Measurements from ENCODE around the gene ASTN2.
"Not testable (repeated sequence)": the region's sequence is repeated elsewhere in the genome, so short reads cannot be mapped to it uniquely, and the experiment has no call there.

Gene ASTN2

GRCh38 chr9:116860509-116861120 is 554.2 kb downstream of the ASTN2 start:
- H3K27ac Mint-ChIP-seq, result no peak overlapping the region
- H3K4me1 Mint-ChIP-seq (ENCODE audit: low read depth in 2 of 2), result no peaks in the 10 kb centered on the region
- H3K36me3 Mint-ChIP-seq (ENCODE audit: insufficient read depth), result no peaks in the 10 kb centered on the region

GRCh38 chr9:116859763-116860162 is 555.1 kb downstream of the ASTN2 start:
- Mint-ChIP-seq H3K27me3 (peaks cover 0 to 11% of the 10 kb centered on the region in 2 donors), H3K9me3 (no peaks in the 10 kb centered on the region), H3K36me3 (ENCODE audit: insufficient read depth) (no peaks in the 10 kb centered on the region), H3K27ac (no peak overlapping the region), H3K4me3 (no peak overlapping the region), H3K4me1 (ENCODE audit: low read depth in 2 of 2) (no peaks in the 10 kb centered on the region)
- no peak for DNase-seq
- no peak for ATAC-seq (replicated peaks)

More at GRCh38 chr9:116860509-116861120, 554.2 kb downstream of the ASTN2 start:
- ATAC-seq (replicated peaks), result no peak
- Mint-ChIP-seq H3K27me3 (peaks cover 0 to 11% of the 10 kb centered on the region in 2 donors), H3K9me3 (no peaks in the 10 kb centered on the region), H3K4me3 (no peak overlapping the region)
- peak in 1 of 3 experiments; percentile 1 for DNase-seq

- Mint-ChIP-seq H3K4me1 (ENCODE audit: low read depth in 2 of 2) (no peaks in the 10 kb centered on the region), H3K4me3 (no peak overlapping the region), H3K27ac (no peak overlapping the region), H3K27me3 (peaks cover 0 to 9% of the 10 kb centered on the region in 2 donors), H3K9me3 (no peaks in the 10 kb centered on the region), H3K36me3 (ENCODE audit: insufficient read depth) (no peaks in the 10 kb centered on the region)
- DNase-seq (no peak), ATAC-seq (replicated peaks) (no peak)
These were observed 557.5 kb downstream of the ASTN2 start for GRCh38 chr9:116857321-116857720.

GRCh38 chr9:116855881-116856662 is 558.8 kb downstream of the ASTN2 start:
- peaks cover 0 to 5% of the 10 kb centered on the region in 2 donors for H3K27me3 Mint-ChIP-seq
- H3K36me3 Mint-ChIP-seq (ENCODE audit: insufficient read depth), result no peaks in the 10 kb centered on the region
- H3K4me3 Mint-ChIP-seq, result no peak overlapping the region
- no peaks in the 10 kb centered on the region for H3K9me3 Mint-ChIP-seq
- H3K27ac Mint-ChIP-seq, result no peak overlapping the region
- no peak for DNase-seq
- no peak for ATAC-seq (replicated peaks)
- H3K4me1 Mint-ChIP-seq (ENCODE audit: low read depth in 2 of 2), result no peaks in the 10 kb centered on the region

- H3K27me3 Mint-ChIP-seq, result no peaks in the 10 kb centered on the region
- DNase-seq (no peak), ATAC-seq (replicated peaks) (no peak)
- no peak overlapping the region for H3K27ac Mint-ChIP-seq
- no peaks in the 10 kb centered on the region for H3K4me1 Mint-ChIP-seq (ENCODE audit: low read depth in 2 of 2)
- no peaks in the 10 kb centered on the region for H3K36me3 Mint-ChIP-seq (ENCODE audit: insufficient read depth)
- no peaks in the 10 kb centered on the region for H3K9me3 Mint-ChIP-seq
- H3K4me3 Mint-ChIP-seq, result no peak overlapping the region
These were observed 565.1 kb downstream of the ASTN2 start for GRCh38 chr9:116849721-116850120.

- no peak for DNase-seq
- Mint-ChIP-seq H3K36me3 (ENCODE audit: insufficient read depth) (no peaks in the 10 kb centered on the region), H3K27me3 (no peaks in the 10 kb centered on the region), H3K4me1 (ENCODE audit: low read depth in 2 of 2) (no peaks in the 10 kb centered on the region), H3K27ac (no peak overlapping the region), H3K4me3 (no peak overlapping the region), H3K9me3 (peaks cover 0 to 2% of the 10 kb centered on the region in 2 donors)
- no peak for ATAC-seq (replicated peaks)
These were observed 570.2 kb downstream of the ASTN2 start for GRCh38 chr9:116844621-116845020.

- Mint-ChIP-seq H3K27me3 (no peaks in the 10 kb centered on the region), H3K4me3 (no peak overlapping the region), H3K4me1 (ENCODE audit: low read depth in 2 of 2) (no peaks in the 10 kb centered on the region), H3K27ac (no peak overlapping the region), H3K9me3 (peaks cover 0 to 2% of the 10 kb centered on the region in 2 donors), H3K36me3 (ENCODE audit: insufficient read depth) (no peaks in the 10 kb centered on the region)
- ATAC-seq (replicated peaks) (no peak), DNase-seq (no peak)
These were observed 570.8 kb downstream of the ASTN2 start for GRCh38 chr9:116843863-116844620.

- Mint-ChIP-seq H3K27ac (no peak overlapping the region), H3K4me3 (no peak overlapping the region), H3K9me3 (peaks cover 0 to 2% of the 10 kb centered on the region in 2 donors), H3K4me1 (ENCODE audit: low read depth in 2 of 2) (no peaks in the 10 kb centered on the region), H3K36me3 (ENCODE audit: insufficient read depth) (no peaks in the 10 kb centered on the region), H3K27me3 (no peaks in the 10 kb centered on the region)
- no peak for ATAC-seq (replicated peaks)
- DNase-seq, result no peak
These were observed 572.2 kb downstream of the ASTN2 start for GRCh38 chr9:116842658-116843057.

- not testable (repeated sequence) for DNase-seq; H3K4me1 Mint-ChIP-seq (ENCODE audit: low read depth in 2 of 2); H3K4me3 Mint-ChIP-seq; H3K9me3 Mint-ChIP-seq; H3K27ac Mint-ChIP-seq; H3K36me3 Mint-ChIP-seq (ENCODE audit: insufficient read depth); ATAC-seq (replicated peaks)
- H3K27me3 Mint-ChIP-seq, result peaks cover under 1 to 19% of the 10 kb centered on the region in 2 donors
These were observed 576.4 kb downstream of the ASTN2 start for GRCh38 chr9:116838468-116838867.

GRCh38 chr9:116837018-116837989 is 577.6 kb downstream of the ASTN2 start:
- Mint-ChIP-seq H3K27ac (no peak overlapping the region), H3K27me3 (peaks cover 5 to 19% of the 10 kb centered on the region in 2 donors), H3K36me3 (ENCODE audit: insufficient read depth) (no peaks in the 10 kb centered on the region), H3K4me3 (no peak overlapping the region), H3K4me1 (ENCODE audit: low read depth in 2 of 2) (no peaks in the 10 kb centered on the region), H3K9me3 (peaks cover 0 to 1% of the 10 kb centered on the region in 2 donors)
- ATAC-seq (replicated peaks) (no peak), DNase-seq (no peak)

- not testable (repeated sequence) for DNase-seq; H3K36me3 Mint-ChIP-seq (ENCODE audit: insufficient read depth); H3K27ac Mint-ChIP-seq; H3K27me3 Mint-ChIP-seq; ATAC-seq (replicated peaks); H3K4me1 Mint-ChIP-seq (ENCODE audit: low read depth in 2 of 2); H3K4me3 Mint-ChIP-seq
- peaks cover 1 to 11% of the 10 kb centered on the region in 2 donors for H3K9me3 Mint-ChIP-seq
These were observed 584.5 kb downstream of the ASTN2 start for GRCh38 chr9:116830321-116830720.

- Mint-ChIP-seq H3K27ac (no peak overlapping the region), H3K9me3 (peaks cover 0 to 3% of the 10 kb centered on the region in 2 donors), H3K4me1 (ENCODE audit: low read depth in 2 of 2) (no peaks in the 10 kb centered on the region), H3K27me3 (peaks cover 0 to 3% of the 10 kb centered on the region in 2 donors), H3K36me3 (ENCODE audit: insufficient read depth) (no peaks in the 10 kb centered on the region), H3K4me3 (no peak overlapping the region)
- DNase-seq, result no peak
- ATAC-seq (replicated peaks), result no peak
These were observed 593.1 kb downstream of the ASTN2 start for GRCh38 chr9:116821633-116822229.
